ENCODE measurements around the gene ABHD18. TPM values are rescaled to one million over a fixed set of nuclear protein-coding genes. Genes with fewer than 3 reads are reported as not detected.
"Not testable (repeated sequence)": the region's sequence is repeated elsewhere in the genome, so short reads cannot be mapped to it uniquely, and the experiment has no call there.

Gene ABHD18
- total RNA-seq, 3 donors from 2014 or later: 7.9 to 11.1 (median 8.5) TPM

- peaks cover 3 to 5% of the 10 kb centered on the region in 2 donors for H3K9me3 ChIP-seq
- H3K27ac ChIP-seq: no peak overlapping the region
- no peaks in the 10 kb centered on the region for H3K27me3 ChIP-seq
- DNase-seq (ENCODE audit: low spot score in 2 of 2): no peak
- H3K4me1 ChIP-seq: no peaks in the 10 kb centered on the region
- intact Hi-C loops (cut with DNase I; ENCODE audit: low total_unique reads): no loop called here
- no peaks in the 10 kb centered on the region for H3K36me3 ChIP-seq
- TF ChIP-seq POLR2AphosphoS5 (IDR thresholded peaks at IDR 0.05) (no peak), POLR2A (IDR thresholded peaks at IDR 0.05) (no peak), CTCF (IDR thresholded peaks at IDR 0.05) (no peak)
- no peak overlapping the region for H3K4me3 ChIP-seq
These were observed 27.9 kb downstream of the ABHD18 start for GRCh38 chr4:127993151-127993550.

- H3K27me3 ChIP-seq: no peaks in the 10 kb centered on the region
- H3K9me3 ChIP-seq: peaks cover 3 to 16% of the 10 kb centered on the region in 2 donors
- no peak for DNase-seq (ENCODE audit: low spot score in 2 of 2)
- H3K4me1 ChIP-seq: no peaks in the 10 kb centered on the region
- intact Hi-C loops (cut with DNase I; ENCODE audit: low total_unique reads): no loop called here
- no peak overlapping the region for H3K4me3 ChIP-seq
- H3K27ac ChIP-seq: no peak overlapping the region
- TF ChIP-seq POLR2AphosphoS5 (IDR thresholded peaks at IDR 0.05) (no peak), POLR2A (IDR thresholded peaks at IDR 0.05) (no peak), CTCF (IDR thresholded peaks at IDR 0.05) (no peak)
- no peaks in the 10 kb centered on the region for H3K36me3 ChIP-seq
These were observed 30.6 kb downstream of the ABHD18 start for GRCh38 chr4:127995776-127996175.

GRCh38 chr4:127996521-127996920 lies 31.3 kb downstream of the ABHD18 start:
- H3K4me3 ChIP-seq; DNase-seq (ENCODE audit: low spot score in 2 of 2); H3K4me1 ChIP-seq; intact Hi-C loops (cut with DNase I; ENCODE audit: low total_unique reads); H3K27me3 ChIP-seq; H3K27ac ChIP-seq; H3K36me3 ChIP-seq: not testable (repeated sequence)
- H3K9me3 ChIP-seq: peaks cover 3 to 16% of the 10 kb centered on the region in 2 donors

GRCh38 chr4:127997534-127998388 lies 32.6 kb downstream of the ABHD18 start:
- DNase-seq (ENCODE audit: low spot score in 2 of 2): no peak
- no peaks in the 10 kb centered on the region for H3K27me3 ChIP-seq
- TF ChIP-seq POLR2AphosphoS5 (IDR thresholded peaks at IDR 0.05) (no peak), CTCF (IDR thresholded peaks at IDR 0.05) (no peak)
- H3K4me1 ChIP-seq: no peaks in the 10 kb centered on the region
- peaks cover 3 to 16% of the 10 kb centered on the region in 2 donors for H3K9me3 ChIP-seq
- intact Hi-C loops (cut with DNase I; ENCODE audit: low total_unique reads): no loop called here
- H3K27ac ChIP-seq: no peak overlapping the region
- no peak overlapping the region for H3K4me3 ChIP-seq
- H3K36me3 ChIP-seq: no peaks in the 10 kb centered on the region

- H3K4me1 ChIP-seq: no peaks in the 10 kb centered on the region
These were observed 41.4 kb downstream of the ABHD18 start for GRCh38 chr4:128006592-128006991.

More at GRCh38 chr4:128006592-128006991, 41.4 kb downstream of the ABHD18 start:
- Histone ChIP-seq H3K27me3 (no peaks in the 10 kb centered on the region), H3K9me3 (no peaks in the 10 kb centered on the region), H3K36me3 (no peaks in the 10 kb centered on the region), H3K27ac (no peak overlapping the region), H3K4me3 (no peak overlapping the region)
- intact Hi-C loops (cut with DNase I; ENCODE audit: low total_unique reads): loop anchor here (10.0 kb wide), 1 partner anchor 82 kb away; no protein-coding TSS in a partner anchor
- DNase-seq (ENCODE audit: low spot score in 2 of 2): no peak
- TF ChIP-seq POLR2A (IDR thresholded peaks at IDR 0.05): no peak
- no peak for TF ChIP-seq POLR2AphosphoS5 (IDR thresholded peaks at IDR 0.05)
- TF ChIP-seq CTCF (IDR thresholded peaks at IDR 0.05): no peak
